Astrocyte of the cerebellum (primary cell): ENCODE data around the gene SYNM.

ENCODE experiments used
- DNase-seq: peaks from one replicate; pipeline ENCODE4 v3.0.0-alpha.2; 2011; ENCODE audit warnings: low read depth
- H3K4me3 ChIP-seq: 2 replicates; pipeline ENCODE4 v1.5.1; 2011; ENCODE audit warnings: mild to moderate bottlenecking, low read depth, low read length, moderate library complexity
- in situ Hi-C: cut with HindIII; loops from 2 replicates; pipeline ENCODE4 v1.10.0; 2017; ENCODE audit warnings: low sequenced_read_pairs
- TF ChIP-seq, protein P1 (sequence below): IDR thresholded peaks from 2 replicates; pipeline ENCODE4 v1.5.1; 2012; ENCODE audit warnings: low read length, low read depth, moderate library complexity, mild to moderate bottlenecking; ENCODE audit errors: missing control alignments

SYNM gene

DNA sequence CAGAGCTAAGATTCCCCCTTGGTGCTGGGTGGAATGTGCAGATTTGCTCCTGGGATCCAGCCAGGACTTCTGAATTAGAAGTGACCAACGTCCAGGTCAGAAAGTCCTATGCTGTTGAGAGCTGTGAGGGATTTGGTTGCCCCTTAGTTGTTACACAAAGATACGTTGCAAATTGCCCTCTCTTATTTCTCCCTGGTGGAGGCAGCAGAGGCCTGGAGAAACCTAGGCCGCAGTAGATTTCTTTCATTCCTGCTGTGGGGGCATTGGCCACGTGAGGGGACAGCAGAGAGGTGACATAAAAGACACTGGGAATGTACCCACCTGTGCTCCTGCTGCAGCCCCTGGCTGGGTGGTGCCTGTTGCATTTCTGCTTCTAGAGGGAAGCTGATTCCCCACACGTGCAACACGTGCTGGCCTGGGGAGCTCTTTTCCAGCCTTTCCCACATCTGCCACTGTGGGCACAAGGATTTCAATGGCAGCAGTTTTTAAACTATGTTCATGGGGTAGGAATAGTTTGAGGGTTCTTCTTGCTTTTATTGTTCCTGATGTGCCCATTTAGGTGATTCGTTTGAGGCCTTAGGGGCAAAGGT, 65.7 kb downstream of the SYNM start:
- no peak overlapping the region for H3K4me3 ChIP-seq
- TF ChIP-seq, protein P1, sequence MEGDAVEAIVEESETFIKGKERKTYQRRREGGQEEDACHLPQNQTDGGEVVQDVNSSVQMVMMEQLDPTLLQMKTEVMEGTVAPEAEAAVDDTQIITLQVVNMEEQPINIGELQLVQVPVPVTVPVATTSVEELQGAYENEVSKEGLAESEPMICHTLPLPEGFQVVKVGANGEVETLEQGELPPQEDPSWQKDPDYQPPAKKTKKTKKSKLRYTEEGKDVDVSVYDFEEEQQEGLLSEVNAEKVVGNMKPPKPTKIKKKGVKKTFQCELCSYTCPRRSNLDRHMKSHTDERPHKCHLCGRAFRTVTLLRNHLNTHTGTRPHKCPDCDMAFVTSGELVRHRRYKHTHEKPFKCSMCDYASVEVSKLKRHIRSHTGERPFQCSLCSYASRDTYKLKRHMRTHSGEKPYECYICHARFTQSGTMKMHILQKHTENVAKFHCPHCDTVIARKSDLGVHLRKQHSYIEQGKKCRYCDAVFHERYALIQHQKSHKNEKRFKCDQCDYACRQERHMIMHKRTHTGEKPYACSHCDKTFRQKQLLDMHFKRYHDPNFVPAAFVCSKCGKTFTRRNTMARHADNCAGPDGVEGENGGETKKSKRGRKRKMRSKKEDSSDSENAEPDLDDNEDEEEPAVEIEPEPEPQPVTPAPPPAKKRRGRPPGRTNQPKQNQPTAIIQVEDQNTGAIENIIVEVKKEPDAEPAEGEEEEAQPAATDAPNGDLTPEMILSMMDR, result peak; percentile 14
- in situ Hi-C loops, result no loop called here
- no peak for DNase-seq

DNA sequence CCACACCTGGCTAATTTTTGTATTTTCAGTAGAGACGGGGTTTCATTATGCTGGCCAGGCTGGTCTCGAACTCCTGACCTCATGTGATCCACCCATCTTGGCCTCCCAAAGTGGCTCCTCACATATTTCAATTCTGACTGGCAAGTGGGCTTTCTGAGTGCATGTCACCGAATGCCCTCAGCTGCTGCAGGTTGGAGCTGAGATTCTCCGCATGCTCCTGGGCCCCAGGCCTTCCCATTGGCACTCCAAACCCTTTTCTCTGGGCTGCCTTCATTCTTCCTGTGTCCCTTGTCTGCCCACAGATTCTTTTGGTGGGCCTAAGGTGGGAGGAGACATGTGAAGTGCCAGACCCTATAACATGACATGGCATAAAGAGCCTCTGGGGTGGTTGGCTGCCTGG, 67.3 kb downstream of the SYNM start:
- DNase-seq, result no peak
- no peak overlapping the region for H3K4me3 ChIP-seq
- TF ChIP-seq, protein P1, result no peak
- in situ Hi-C loops, result no loop called here

- H3K4me3 ChIP-seq, result no peak overlapping the region
- DNase-seq, result no peak
- in situ Hi-C loops, result no loop called here
- TF ChIP-seq, protein P1, result no peak
These were observed 68.1 kb downstream of the SYNM start for GRCh38 chr15:99172989-99173388.

- DNase-seq, result no peak
- TF ChIP-seq, protein P1, result no peak
- in situ Hi-C loops, result no loop called here
- no peak overlapping the region for H3K4me3 ChIP-seq
These were observed 69.9 kb downstream of the SYNM start for GRCh38 chr15:99174567-99175395.

DNA sequence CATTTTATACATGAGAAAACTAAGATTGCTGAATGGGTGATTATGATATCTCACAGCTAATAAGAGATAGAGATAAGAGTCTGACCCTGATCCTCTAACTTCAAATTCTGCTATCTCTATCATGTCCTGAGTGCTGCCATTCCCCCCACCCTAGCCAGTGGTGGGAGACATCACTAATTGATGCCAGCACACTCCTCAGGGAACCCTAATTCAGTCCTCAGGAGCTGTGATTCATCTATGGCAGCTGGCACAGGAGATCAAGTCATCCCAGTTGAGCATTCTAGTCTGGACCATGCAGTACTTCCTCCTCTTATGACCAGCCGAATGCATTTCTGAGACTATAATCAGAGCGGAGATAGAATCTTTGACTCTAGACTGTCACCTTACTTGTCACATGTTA, 71.9 kb downstream of the SYNM start:
- in situ Hi-C loops, result no loop called here
- H3K4me3 ChIP-seq, result no peak overlapping the region
- DNase-seq, result no peak
- TF ChIP-seq, protein P1, result no peak

DNA sequence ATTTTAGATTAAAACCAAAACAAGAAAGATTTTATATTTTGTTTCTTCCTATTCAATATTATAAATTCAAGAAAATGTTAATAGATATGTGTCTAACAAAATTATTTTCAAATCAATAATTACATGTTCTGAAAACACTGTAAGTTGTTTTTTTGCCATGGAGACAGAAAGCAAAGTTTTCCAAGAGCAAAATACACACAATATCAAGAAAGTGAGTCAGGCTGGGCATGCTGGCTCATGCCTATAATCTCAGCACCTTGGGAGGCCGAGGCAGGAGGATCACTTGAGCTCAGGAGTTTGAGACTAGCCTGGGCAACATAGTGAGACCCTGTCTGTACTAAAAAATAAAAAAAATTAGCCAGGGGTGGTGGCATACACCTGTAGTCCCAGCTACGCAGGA, 72.8 kb downstream of the SYNM start:
- TF ChIP-seq, protein P1, result no peak
- DNase-seq, result no peak
- no peak overlapping the region for H3K4me3 ChIP-seq
- in situ Hi-C loops, result no loop called here
